Prostate gland (tissue), 2 donors: Measurements from ENCODE around the gene TMEM242. TPM values are rescaled to one million over a fixed set of nuclear protein-coding genes. Genes with fewer than 3 reads are reported as not detected.

ENCODE experiments used
- DNase-seq: peaks from one replicate; pipeline ENCODE4 v3.0.0-alpha.2; 2019; ENCODE audit warnings: low spot score
- H3K27ac ChIP-seq, 2 donors: fragments of 200-600 bp; sonication (generic); 2 replicates each; pipeline ENCODE4 v1.5.1; 2017 to 2019
- H3K27me3 ChIP-seq: fragments of 200-600 bp; sonication (generic); replicated peaks from 2 replicates; pipeline ENCODE4 v1.5.1; 2019; ENCODE audit not compliant: insufficient read depth
- H3K36me3 ChIP-seq, 2 donors: fragments of 200-600 bp; sonication (generic); 1 replicate in 1 of 2; 2 replicates in 1 of 2; pipeline versions ENCODE4 v1.5.1 to v1.8.1; 2017 to 2019
- H3K4me1 ChIP-seq: fragments of 200-600 bp; sonication (generic); replicated peaks from 2 replicates; pipeline ENCODE4 v1.5.1; 2019
- H3K4me3 ChIP-seq, 2 donors: fragments of 200-600 bp; sonication (generic); 2 replicates each; pipeline ENCODE4 v1.5.1; 2017 to 2019
- H3K9me3 ChIP-seq: fragments of 200-600 bp; sonication (generic); 2 replicates; pipeline ENCODE4 v1.5.1; 2017
- CTCF ChIP-seq, 4 experiments: fragments of 200-600 bp in 2 of 4; fragments of 450-650 bp in 2 of 4; sonication (generic) in 2 of 4; IDR thresholded peaks; 1 replicate in 3 of 4; 2 replicates in 1 of 4; pipeline ENCODE4 v1.5.1; 2016 to 2019; ENCODE audit warnings: antibody characterized with exemption in 4 of 4, mild to moderate bottlenecking in 2 of 4, moderate library complexity in 2 of 4
- POLR2A ChIP-seq: fragments of 450-650 bp; IDR thresholded peaks from one replicate; pipeline ENCODE4 v1.6.1; 2016; ENCODE audit warnings: antibody characterized with exemption, mild to moderate bottlenecking
- POLR2AphosphoS5 ChIP-seq: sonication (generic); formaldehyde crosslinking; IDR thresholded peaks from one replicate; pipeline ENCODE4 v1.6.1; 2017; ENCODE audit warnings: antibody characterized with exemption
- WGBS: methylation state at CpG from one replicate; pipeline ENCODE4 v1.1.5; 2018; 5-methylcytosine and 5-hydroxymethylcytosine counted together
- intact Hi-C: fragments of 100-400 bp; cut with DNase I; formaldehyde crosslinking; loops from one replicate; pipeline ENCODE4 v1.14.2; 2022
- total RNA-seq, 2 donors: library from RNA; depleted of rRNA; stranded (reverse); fragments of >200 nt; gene quantifications; one replicate each; pipeline ENCODE4 v1.1.0, GENCODE V29; 2016

The TMEM242 gene
- total RNA-seq, 2 donors from 2014 or later, result 6.4 to 8.5 TPM

GRCh38 chr6:157333956-157334355 is 10.6 kb upstream of the TMEM242 start:
- no peaks in the 10 kb centered on the region for H3K27me3 ChIP-seq
- H3K4me1 ChIP-seq, result no peaks in the 10 kb centered on the region
- TF ChIP-seq POLR2A (no peak), POLR2AphosphoS5 (no peak), CTCF (IDR thresholded peaks at IDR 0.05) (no peak)
- no peak for DNase-seq
- no peak overlapping the region for H3K4me3 ChIP-seq
- no peak overlapping the region for H3K27ac ChIP-seq
- H3K36me3 ChIP-seq, result no peaks in the 10 kb centered on the region
- intact Hi-C loops, result no loop called here
- 40% methylated on average over 3 of the region's 3 CpGs for WGBS
- no peaks in the 10 kb centered on the region for H3K9me3 ChIP-seq

DNA sequence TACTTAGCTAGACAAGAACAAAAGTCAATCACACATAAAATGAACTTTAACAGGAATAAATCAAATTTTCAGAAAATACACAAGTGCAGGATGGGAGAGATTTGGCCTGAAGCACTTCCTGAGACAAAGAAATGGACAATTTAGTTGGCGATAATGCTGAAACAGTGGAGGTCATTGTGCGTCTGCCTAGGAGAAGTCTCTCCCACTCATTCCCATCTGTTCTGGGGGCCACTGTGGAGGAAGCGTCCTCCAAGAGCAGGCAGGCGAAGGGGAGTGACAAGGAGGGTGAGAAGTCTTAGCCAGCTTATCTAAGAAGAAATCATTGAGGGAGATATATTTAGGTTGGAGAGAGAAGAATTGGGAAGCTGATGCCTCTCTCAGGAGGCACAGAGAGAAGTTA is 10.2 kb upstream of the TMEM242 start:
- TF ChIP-seq CTCF (IDR thresholded peaks at IDR 0.05), result no peak
- TF ChIP-seq POLR2A, result no peak
- no peak for TF ChIP-seq POLR2AphosphoS5
- no peaks in the 10 kb centered on the region for H3K9me3 ChIP-seq
- H3K36me3 ChIP-seq, result no peaks in the 10 kb centered on the region
- WGBS, result 70% methylated on average over 4 of the region's 4 CpGs
- no peak overlapping the region for H3K27ac ChIP-seq
- intact Hi-C loops, result no loop called here
- no peak for DNase-seq
- no peak overlapping the region for H3K4me3 ChIP-seq
- no peaks in the 10 kb centered on the region for H3K27me3 ChIP-seq
- no peaks in the 10 kb centered on the region for H3K4me1 ChIP-seq

DNA sequence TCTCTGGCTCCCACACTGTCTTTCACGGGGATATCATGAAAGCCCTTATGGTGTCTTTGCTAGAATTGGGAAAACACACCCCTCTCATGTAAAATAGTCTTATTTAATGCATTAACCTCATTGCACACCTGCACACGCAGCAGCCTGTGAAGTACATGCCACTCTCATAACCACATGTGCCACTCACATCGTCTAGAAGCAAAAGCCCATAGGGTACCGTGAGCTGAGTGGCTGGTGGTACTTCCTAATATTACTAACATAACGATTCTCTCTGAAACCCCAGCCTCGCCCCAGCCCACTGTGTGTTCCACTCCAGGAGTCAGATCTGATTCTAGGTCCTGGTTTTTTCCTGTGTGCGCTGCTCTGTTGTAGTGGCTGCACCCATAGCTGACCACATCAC is 9.5 kb upstream of the TMEM242 start:
- no peak overlapping the region for H3K27ac ChIP-seq

GRCh38 chr6:157330831-157331230 is 7.5 kb upstream of the TMEM242 start:
- DNase-seq, result no peak
- H3K9me3 ChIP-seq, result no peaks in the 10 kb centered on the region
- intact Hi-C loops, result no loop called here
- H3K36me3 ChIP-seq, result no peaks in the 10 kb centered on the region
- TF ChIP-seq POLR2A (no peak), CTCF (IDR thresholded peaks at IDR 0.05) (no peak)
- 12% methylated on average over 2 of the region's 2 CpGs for WGBS
- H3K4me1 ChIP-seq, result no peaks in the 10 kb centered on the region
- no peak overlapping the region for H3K4me3 ChIP-seq
- no peaks in the 10 kb centered on the region for H3K27me3 ChIP-seq
- no peak overlapping the region for H3K27ac ChIP-seq

More for the DNA sequence above, 9.5 kb upstream of the TMEM242 start:
- intact Hi-C loops, result no loop called here
- Histone ChIP-seq H3K9me3 (no peaks in the 10 kb centered on the region), H3K4me3 (no peak overlapping the region), H3K4me1 (no peaks in the 10 kb centered on the region), H3K27me3 (no peaks in the 10 kb centered on the region), H3K36me3 (no peaks in the 10 kb centered on the region)
- no peak for DNase-seq
- 89% methylated on average over 6 of the region's 7 CpGs for WGBS
- TF ChIP-seq CTCF (IDR thresholded peaks at IDR 0.05) (no peak), POLR2A (no peak), POLR2AphosphoS5 (no peak)

- Histone ChIP-seq H3K9me3 (no peaks in the 10 kb centered on the region), H3K4me3 (no peak overlapping the region), H3K27ac (no peak overlapping the region), H3K4me1 (no peaks in the 10 kb centered on the region), H3K36me3 (no peaks in the 10 kb centered on the region), H3K27me3 (no peaks in the 10 kb centered on the region)
- TF ChIP-seq CTCF (IDR thresholded peaks at IDR 0.05) (no peak), POLR2AphosphoS5 (no peak), POLR2A (no peak)
- intact Hi-C loops, result loop anchor here (10.0 kb wide), 1 partner anchor 745 kb away; no protein-coding TSS in a partner anchor
- DNase-seq, result no peak
- WGBS, result 43% methylated on average over 1 of the region's 1 CpG
These were observed 6.5 kb upstream of the TMEM242 start for GRCh38 chr6:157329829-157330228.
